ENCODE data around the gene HAGH. TPM values are rescaled to one million over a fixed set of nuclear protein-coding genes. Genes with fewer than 3 reads are reported as not detected.

Gene HAGH
- total RNA-seq, 6 donors from 2014 or later, result 84.5 to 251 (median 122) TPM

GRCh38 chr16:1772908-1773702 lies 53.5 kb downstream of the HAGH start, which contains the start of gene MRPS34:
MRPS34 (minus strand) TSS chr16:1773134; CDS start chr16:1773119, 15 bp downstream.
- Histone ChIP-seq H3K27me3 (no peaks in the 10 kb centered on the region), H3K4me1 (peaks cover 31 to 52% (median 37%) of the 10 kb centered on the region in 4 donors), H3K4me3 (peak within 1 kb of the TSS; percentile 74 to 99 (median 98)), H3K27ac (peak within 1 kb of the TSS; percentile 89 to 98 (median 94)), H3K9me3 (no peaks in the 10 kb centered on the region), H3K36me3 (peaks cover 12 to 51% (median 38%) of the 10 kb centered on the region in 4 donors)
- 0 to 1% methylated on average over 28 to 33 of the region's 108 CpGs for whole genome bisulfite sequencing, 2 donors
- DNase-seq (peak; percentile 84 to 95), ATAC-seq (ENCODE audit: low FRiP score in 2 of 2) (peak; percentile 85 to 88)
- TF ChIP-seq POLR2A (IDR thresholded peaks at IDR 0.05) (peak in 3 of 4 donors; percentile 26 to 85 (median 39)), CTCF (IDR thresholded peaks at IDR 0.05) (peak; percentile 73 to 95 (median 94)), POLR2AphosphoS5 (IDR thresholded peaks at IDR 0.05) (peak; percentile 84 to 89), EP300 (IDR thresholded peaks at IDR 0.05) (no peak)

- H3K27ac ChIP-seq, result peak within 1 kb of the TSS; percentile 89 to 98 (median 94)
Observed at GRCh38 chr16:1772362-1772907, 54.2 kb downstream of the HAGH start, which contains the start of gene EME2. EME2 (plus strand) TSS chr16:1772810; CDS start chr16:1773228, 418 bp downstream.

GRCh38 chr16:1771864-1772361 lies 54.7 kb downstream of the HAGH start:
- peaks cover 5 to 51% (median 38%) of the 10 kb centered on the region in 4 donors for H3K36me3 ChIP-seq
- peak overlapping the region; percentile 89 to 98 (median 94) for H3K27ac ChIP-seq
- H3K9me3 ChIP-seq, result no peaks in the 10 kb centered on the region
- ATAC-seq (ENCODE audit: low FRiP score in 2 of 2) (no peak), DNase-seq (no peak)
- 9 to 21% methylated on average over 19 to 22 of the region's 22 CpGs for WGBS, 2 donors
- no peaks in the 10 kb centered on the region for H3K27me3 ChIP-seq
- H3K4me1 ChIP-seq, result peaks cover 31 to 52% (median 37%) of the 10 kb centered on the region in 4 donors
- TF ChIP-seq POLR2A (IDR thresholded peaks at IDR 0.05) (no peak), EP300 (IDR thresholded peaks at IDR 0.05) (no peak)
- H3K4me3 ChIP-seq, result peak overlapping the region; percentile 74 to 99 (median 98)

More at GRCh38 chr16:1772362-1772907, 54.2 kb downstream of the HAGH start, which contains the start of gene EME2:
- H3K27me3 ChIP-seq, result no peaks in the 10 kb centered on the region
- H3K9me3 ChIP-seq, result no peaks in the 10 kb centered on the region
- H3K4me1 ChIP-seq, result peaks cover 31 to 52% (median 37%) of the 10 kb centered on the region in 4 donors
- TF ChIP-seq POLR2AphosphoS5 (IDR thresholded peaks at IDR 0.05), result no peak
- TF ChIP-seq CTCF (IDR thresholded peaks at IDR 0.05), result no peak
- ATAC-seq (ENCODE audit: low FRiP score in 2 of 2), result peak in 1 of 2 donors; percentile 0
- peak within 1 kb of the TSS; percentile 74 to 99 (median 98) for H3K4me3 ChIP-seq
- peak in 1 of 2 donors; percentile 75 for DNase-seq
- WGBS, 2 donors, result 1% methylated on average over 27 to 48 of the region's 53 CpGs
- peaks cover 6 to 51% (median 38%) of the 10 kb centered on the region in 4 donors for H3K36me3 ChIP-seq

- H3K9me3 ChIP-seq, result no peaks in the 10 kb centered on the region
- peak within 1 kb of the TSS; percentile 74 to 99 (median 98) for H3K4me3 ChIP-seq
- H3K36me3 ChIP-seq, result peaks cover 4 to 51% (median 38%) of the 10 kb centered on the region in 4 donors
- H3K27ac ChIP-seq, result peak within 1 kb of the TSS; percentile 89 to 98 (median 94)
- ATAC-seq (ENCODE audit: low FRiP score in 2 of 2), result peak; percentile 35 to 80
- H3K4me1 ChIP-seq, result peaks cover 31 to 52% (median 37%) of the 10 kb centered on the region in 4 donors
- no peak for TF ChIP-seq CTCF (IDR thresholded peaks at IDR 0.05)
- TF ChIP-seq POLR2A (IDR thresholded peaks at IDR 0.05), result peak in 1 of 4 donors; percentile 7
- WGBS, 2 donors, result 0 to 1% methylated on average over 11 to 37 of the region's 79 CpGs
- DNase-seq, result peak; percentile 82 to 98
- H3K27me3 ChIP-seq, result no peaks in the 10 kb centered on the region
Observed at GRCh38 chr16:1771188-1771863, 55.3 kb downstream of the HAGH start, which contains the start of gene NME3. NME3 (minus strand) TSS chr16:1771543; CDS start chr16:1771534, 9 bp downstream.

Measured in upper lobe of left lung (tissue), 6 donors.